K562 (cell line): ENCODE data around the gene MT4. TPM values are rescaled to one million over a fixed set of nuclear protein-coding genes. Genes with fewer than 3 reads are reported as not detected.

Source experiments
- ATAC-seq: fragments of 200-7000 bp; cut with Tn5 transposase; 3 replicates; pipeline ENCODE4 v1.9.1; 2020; ENCODE audit warnings: moderate library complexity
- BruUV-seq: library from RNA; stranded (reverse); fragments of 400-500 nt; replicated peaks from 2 replicates; lab custom pipeline; 2021; lab: Mats Ljungman, UMichigan
- CTCF ChIA-PET: fragments of 300-600 bp; formaldehyde crosslinking; extraction: SDS; loops from one replicate; lab custom pipeline; 2021; ENCODE audit warnings: low intra/inter-chr PET ratio; lab: Yijun Ruan, JAX
- POLR2A ChIA-PET: fragments of 300-600, 350-650 bp; sonication (Branson Sonifier 250); formaldehyde crosslinking; extraction: SDS; loops from one replicate; lab custom pipeline; 2021; ENCODE audit warnings: antibody characterized with exemption, inconsistent platforms; lab: Yijun Ruan, JAX
- DNase-seq, 4 experiments: peaks; one replicate each; pipeline versions ENCODE4 v3.0.0 to v3.0.0-alpha.2; 2011 to 2018; ENCODE audit warnings: low spot score in 3 of 4, mixed read lengths in 3 of 4; ENCODE audit errors: extremely low read depth in 1 of 4
- FAIRE-seq: peaks from 2 replicates; lab custom pipeline; 2011; peaks lifted over from hg19 to GRCh38; lab: Jason Lieb, UNC
- H2AFZ ChIP-seq: 2 replicates; pipeline ENCODE4 v1.6.0; 2011; ENCODE audit warnings: low read depth, low read length, control low read depth, inconsistent platforms
- H3K27ac ChIP-seq: fragments of 200-600 bp; 3 replicates; pipeline ENCODE4 v1.8.0; 2011; ENCODE audit warnings: low read depth, mild to moderate bottlenecking, control low read depth, inconsistent platforms, low read length, moderate library complexity, mixed read lengths; ENCODE audit errors: extremely low read depth
- H3K27me3 ChIP-seq, 2 experiments: fragments of 300-600 bp in 1 of 2; 2 replicates in 1 of 2; 3 replicates in 1 of 2; pipeline versions ENCODE4 v1.6.0 to v1.8.0; 2011; ENCODE audit warnings: inconsistent platforms in 2 of 2, low read length in 2 of 2, mild to moderate bottlenecking in 1 of 2, mixed read lengths in 1 of 2, moderate library complexity in 1 of 2; ENCODE audit not compliant: control insufficient read depth in 2 of 2, insufficient read depth in 2 of 2
- H3K36me3 ChIP-seq: fragments of 300-600 bp; 3 replicates; pipeline ENCODE4 v1.8.0; 2011; ENCODE audit warnings: mild to moderate bottlenecking, low read length, inconsistent platforms; ENCODE audit not compliant: control insufficient read depth, insufficient read depth
- H3K4me1 ChIP-seq, 2 experiments: fragments of 200-600 bp in 1 of 2; replicated peaks in 1 of 2; 2 replicates in 1 of 2; 3 replicates in 1 of 2; pipeline versions ENCODE4 v1.5.1 to v1.8.0; 2011; ENCODE audit warnings: inconsistent platforms in 2 of 2, low read length in 2 of 2, mild to moderate bottlenecking in 1 of 2, mixed read lengths in 1 of 2, moderate library complexity in 1 of 2; ENCODE audit not compliant: control insufficient read depth in 2 of 2, insufficient read depth in 2 of 2
- H3K4me2 ChIP-seq: 2 replicates; pipeline ENCODE4 v1.6.1; 2011; ENCODE audit warnings: low read length, control low read depth, inconsistent platforms, mixed read lengths; ENCODE audit not compliant: insufficient read depth
- H3K4me3 ChIP-seq: fragments of 200-600 bp; sonication (generic), shearing (Covaris generic); 2 replicates; pipeline ENCODE4 v1.5.1; 2016; ENCODE audit warnings: control low read depth, inconsistent platforms
- H3K79me2 ChIP-seq: fragments of 200-600 bp; 3 replicates; pipeline ENCODE4 v1.8.0; 2011; ENCODE audit warnings: low read length, inconsistent platforms; ENCODE audit not compliant: control insufficient read depth, insufficient read depth
- H3K9ac ChIP-seq, 2 experiments: 2 replicates each; pipeline versions ENCODE4 v1.6.0 to v1.6.1; 2011; ENCODE audit warnings: low read depth in 2 of 2, low read length in 2 of 2, control low read depth in 1 of 2, inconsistent platforms in 1 of 2, mild to moderate bottlenecking in 1 of 2, mixed read lengths in 1 of 2; ENCODE audit not compliant: insufficient read depth in 1 of 2
- H3K9me1 ChIP-seq: one replicate; pipeline ENCODE4 v1.6.0; 2011; ENCODE audit warnings: inconsistent platforms, mild to moderate bottlenecking, low read length, moderate library complexity; ENCODE audit not compliant: control insufficient read depth, insufficient read depth
- H3K9me3 ChIP-seq: replicated peaks from 2 replicates; pipeline ENCODE4 v1.5.1; 2011; ENCODE audit warnings: low read depth, low read length, inconsistent platforms; ENCODE audit not compliant: control insufficient read depth, insufficient read depth
- H4K20me1 ChIP-seq: replicated peaks from 2 replicates; pipeline ENCODE4 v1.6.1; 2011; ENCODE audit warnings: low read length, inconsistent platforms, mixed read lengths; ENCODE audit not compliant: control insufficient read depth, insufficient read depth
- ASH1L ChIP-seq: fragments of 450-650 bp; IDR thresholded peaks from 2 replicates; pipeline ENCODE4 v1.6.1; 2018; ENCODE audit warnings: borderline replicate concordance, mild to moderate bottlenecking, low read depth; ENCODE audit not compliant: partially characterized antibody
- CHD2 ChIP-seq: IDR thresholded peaks from 2 replicates; pipeline ENCODE4 v1.6.1; 2011; ENCODE audit warnings: low read depth, low read length
- CREM ChIP-seq: IDR thresholded peaks from 2 replicates; pipeline ENCODE4 v1.6.1; 2014; ENCODE audit warnings: antibody characterized with exemption, low read depth
- FOXK2 ChIP-seq, 2 experiments: fragments of 450-650 bp; IDR thresholded peaks in 1 of 2; conservative IDR thresholded peaks in 1 of 2; 2 replicates each; pipeline ENCODE4 v1.6.1; 2016; ENCODE audit warnings: low read depth in 2 of 2, mild to moderate bottlenecking in 1 of 2
- HNRNPL ChIP-seq: fragments of 200-400 bp; formaldehyde crosslinking; IDR thresholded peaks from 2 replicates; pipeline ENCODE4 v1.6.1; 2017; ENCODE audit warnings: low read depth, mild to moderate bottlenecking, low read length
- KAT8 ChIP-seq: fragments of 450-650 bp; IDR thresholded peaks from 2 replicates; pipeline ENCODE4 v1.6.1; 2016; ENCODE audit warnings: low read depth, mild to moderate bottlenecking
- MBD2 ChIP-seq: sonication (generic); IDR thresholded peaks from 2 replicates; pipeline ENCODE4 v1.6.1; 2016; ENCODE audit warnings: low read depth, borderline replicate concordance
- MCM2 ChIP-seq: fragments of 450-650 bp; IDR thresholded peaks from 2 replicates; pipeline ENCODE4 v1.6.1; 2017; ENCODE audit warnings: low read depth, mild to moderate bottlenecking
- MED1 ChIP-seq: sonication (generic); formaldehyde crosslinking; IDR thresholded peaks from 2 replicates; pipeline ENCODE4 v1.8.1; 2023; ENCODE audit warnings: missing genetic modification reagents, borderline replicate concordance
- SRSF3 ChIP-seq: fragments of 200-400 bp; formaldehyde crosslinking; IDR thresholded peaks from 2 replicates; pipeline ENCODE4 v1.6.1; 2016; ENCODE audit warnings: mild to moderate bottlenecking, low read length, moderate library complexity; ENCODE audit not compliant: insufficient read depth
- TAF15 ChIP-seq: fragments of 200-400 bp; formaldehyde crosslinking; IDR thresholded peaks from 2 replicates; pipeline ENCODE4 v1.6.1; 2017; ENCODE audit warnings: mild to moderate bottlenecking, low read depth, low read length, moderate library complexity
- XRCC4 ChIP-seq: IDR thresholded peaks from one replicate; pipeline ENCODE4 v1.6.1; 2011; ENCODE audit not compliant: insufficient read depth, insufficient read length; ENCODE audit errors: extremely low read depth
- ZNF3 ChIP-seq: fragments of 250-450 bp; sonication (Bioruptor Pico); IDR thresholded peaks from 2 replicates; pipeline ENCODE4 v1.5.0; 2021; ENCODE audit warnings: mild to moderate bottlenecking, moderate library complexity
- ZNF57 ChIP-seq: fragments of 450-650 bp; formaldehyde crosslinking; IDR thresholded peaks from 2 replicates; pipeline ENCODE4 v1.4.0; 2020; ENCODE audit warnings: mild to moderate bottlenecking, moderate library complexity
- ZNF583 ChIP-seq: fragments of 250-450 bp; sonication (Bioruptor Pico); IDR thresholded peaks from 2 replicates; pipeline ENCODE4 v1.4.0; 2020
- ZNF717 ChIP-seq: fragments of 250-450 bp; sonication (Bioruptor Pico); IDR thresholded peaks from 2 replicates; pipeline ENCODE4 v1.5.0; 2021
- WGBS: fragments of 100-300 bp; shearing (Covaris generic); methylation state at CpG from one replicate; pipeline ENCODE4 v1.1.6; 2016; ENCODE audit warnings: low coverage, mixed read lengths; ENCODE audit not compliant: insufficient coverage; ENCODE audit errors: missing lambda C conversion rate; 5-methylcytosine and 5-hydroxymethylcytosine counted together
- in situ Hi-C: fragments of 300-500 bp; cut with MboI; formaldehyde crosslinking; loops from 4 replicates; pipeline ENCODE4 v1.15.0; 2018; ENCODE audit warnings: inconsistent platforms, mixed read lengths
- intact Hi-C: fragments of 100-400 bp; cut with micrococcal nuclease; formaldehyde crosslinking; loops from 2 replicates; pipeline ENCODE4 v1.14.2; 2022
- polyA plus RNA-seq, 8 experiments: library from polyadenylated mRNA; depleted of rRNA in 4 of 8; stranded (reverse) in 5 of 8; unstranded in 3 of 8; fragments of >200 nt; fragmentation: Nextera tagmentation in 2 of 8; fragmentation: Illumina TruSeq in 1 of 8; extraction: Ambion mirVana in 2 of 8; extraction: Trizol in 1 of 8; gene quantifications; 2 replicates each; pipeline versions ENCODE4 v1.2.1 to v1.2.3, GENCODE V29; 2011 to 2014; ENCODE audit warnings: inconsistent platforms in 1 of 8, missing spikeins in 1 of 8
- total RNA-seq, 7 experiments: library from RNA; depleted of rRNA in 6 of 7; stranded (reverse); fragments of >200 nt in 6 of 7; fragmentation: Illumina TruSeq in 2 of 7; extraction: Trizol in 2 of 7; gene quantifications; 2 replicates each; pipeline versions ENCODE4 v1.2.1 to v1.2.3, GENCODE V29; 2011 to 2021; ENCODE audit warnings: low replicate concordance in 1 of 7
- TF ChIP-seq, protein P1 (sequence below): fragments of 450-650 bp; IDR thresholded peaks from 2 replicates; pipeline ENCODE4 v1.6.1; 2016; ENCODE audit warnings: antibody characterized with exemption
- TF ChIP-seq, protein P2 (sequence below): fragments of 450-650 bp; IDR thresholded peaks from 2 replicates; pipeline ENCODE4 v1.6.1; 2016; ENCODE audit warnings: mild to moderate bottlenecking
- TF ChIP-seq, protein P3 (sequence below): fragments of 450-650 bp; IDR thresholded peaks from 2 replicates; pipeline ENCODE4 v1.6.1; 2014; ENCODE audit warnings: low read depth, mild to moderate bottlenecking, moderate library complexity, borderline replicate concordance

Gene MT4
- total and polyA plus RNA-seq, 9 of the 15 experiments (the other 6 are each of a cell fraction or from before 2014, with no cell fraction given): not detected

DNA sequence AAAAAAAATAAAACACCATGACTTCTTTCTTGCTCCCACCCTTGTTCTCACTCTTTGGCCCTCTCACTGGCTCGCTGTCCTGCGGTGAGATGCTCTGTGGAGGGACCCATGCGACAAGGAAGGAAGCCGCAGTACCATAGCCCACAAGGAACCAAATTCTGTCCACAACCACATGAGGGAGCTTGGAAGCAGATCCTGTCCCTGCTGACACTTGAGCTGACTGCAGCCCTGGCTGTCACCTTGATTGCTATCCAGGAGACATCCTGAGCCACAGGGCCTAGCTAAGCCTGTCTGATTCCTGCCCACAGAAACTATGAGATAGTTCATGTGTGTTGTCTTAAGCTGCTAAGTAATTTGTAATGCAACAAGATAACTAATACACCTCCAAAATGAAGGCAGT lies 38.7 kb downstream of the MT4 start (continued):
- TF ChIP-seq, protein P1, sequence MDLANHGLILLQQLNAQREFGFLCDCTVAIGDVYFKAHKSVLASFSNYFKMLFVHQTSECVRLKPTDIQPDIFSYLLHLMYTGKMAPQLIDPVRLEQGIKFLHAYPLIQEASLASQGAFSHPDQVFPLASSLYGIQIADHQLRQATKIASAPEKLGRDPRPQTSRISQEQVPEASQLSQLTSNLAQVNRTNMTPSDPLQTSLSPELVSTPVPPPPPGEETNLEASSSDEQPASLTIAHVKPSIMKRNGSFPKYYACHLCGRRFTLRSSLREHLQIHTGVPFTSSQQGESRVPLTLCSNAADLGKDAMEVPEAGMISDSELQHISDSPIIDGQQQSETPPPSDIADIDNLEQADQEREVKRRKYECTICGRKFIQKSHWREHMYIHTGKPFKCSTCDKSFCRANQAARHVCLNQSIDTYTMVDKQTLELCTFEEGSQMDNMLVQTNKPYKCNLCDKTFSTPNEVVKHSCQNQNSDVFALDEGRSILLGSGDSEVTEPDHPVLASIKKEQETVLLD: no peak
- TF ChIP-seq ASH1L: no peak

DNA sequence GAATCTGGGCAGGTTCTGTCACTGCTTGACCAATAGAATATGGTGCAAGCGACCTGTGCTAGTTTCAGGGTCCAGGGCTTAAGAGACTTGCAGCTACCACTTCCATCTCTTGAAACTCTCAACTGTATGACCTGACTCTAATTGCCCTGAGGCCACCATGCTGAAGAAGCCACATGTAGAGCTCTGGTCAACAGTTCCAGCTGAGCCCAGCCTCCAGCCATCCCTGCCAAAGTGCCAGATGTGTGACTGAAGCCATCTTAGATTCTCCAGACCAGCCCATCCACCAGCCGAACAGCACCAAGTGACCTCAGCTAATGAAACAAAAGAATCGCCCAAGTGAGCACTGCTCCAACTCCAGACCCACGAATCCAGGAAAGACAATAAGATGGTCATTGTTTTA lies 40.1 kb downstream of the MT4 start:
- ChIA-PET POLR2A (interaction anchor here (0.5 to 0.6 kb wide), 2 partner anchors 113 to 327 kb away, joined by 3 read pairs; partner anchors contain the start of gene HERPUD1), CTCF (no interaction called here)
- H3K9me3 ChIP-seq: no peaks in the 10 kb centered on the region
- ATAC-seq: no peak
- no peak for DNase-seq
- H3K4me2 ChIP-seq: no peak overlapping the region
- no peaks in the 10 kb centered on the region for H3K36me3 ChIP-seq
- no peak overlapping the region for H2AFZ ChIP-seq
- H3K27me3 ChIP-seq: peaks cover 3 to 11% of the 10 kb centered on the region in 2 experiments; a peak in 2 of 5 replicates
- no peak overlapping the region for H3K4me3 ChIP-seq
- in situ Hi-C loops (no loop called here), intact Hi-C loops (no loop called here)
- 15% methylated on average over 4 of the region's 4 CpGs for WGBS
- FAIRE-seq: no peak
- H4K20me1 ChIP-seq: no peaks in the 10 kb centered on the region
- peaks cover 23% of the 10 kb centered on the region in 2 experiments for H3K4me1 ChIP-seq
- H3K9me1 ChIP-seq: no peaks in the 10 kb centered on the region
- no peaks in the 10 kb centered on the region for H3K79me2 ChIP-seq
- no peak overlapping the region for H3K27ac ChIP-seq
- no peak overlapping the region for H3K9ac ChIP-seq
- no TSS peak for BruUV-seq
- no peak for TF ChIP-seq HNRNPL
- TF ChIP-seq ZNF3 (CRISPR knock-in tag): no peak
- no peak for TF ChIP-seq ZNF583 (CRISPR knock-in tag)
- no peak for TF ChIP-seq KAT8
- TF ChIP-seq, protein P2, sequence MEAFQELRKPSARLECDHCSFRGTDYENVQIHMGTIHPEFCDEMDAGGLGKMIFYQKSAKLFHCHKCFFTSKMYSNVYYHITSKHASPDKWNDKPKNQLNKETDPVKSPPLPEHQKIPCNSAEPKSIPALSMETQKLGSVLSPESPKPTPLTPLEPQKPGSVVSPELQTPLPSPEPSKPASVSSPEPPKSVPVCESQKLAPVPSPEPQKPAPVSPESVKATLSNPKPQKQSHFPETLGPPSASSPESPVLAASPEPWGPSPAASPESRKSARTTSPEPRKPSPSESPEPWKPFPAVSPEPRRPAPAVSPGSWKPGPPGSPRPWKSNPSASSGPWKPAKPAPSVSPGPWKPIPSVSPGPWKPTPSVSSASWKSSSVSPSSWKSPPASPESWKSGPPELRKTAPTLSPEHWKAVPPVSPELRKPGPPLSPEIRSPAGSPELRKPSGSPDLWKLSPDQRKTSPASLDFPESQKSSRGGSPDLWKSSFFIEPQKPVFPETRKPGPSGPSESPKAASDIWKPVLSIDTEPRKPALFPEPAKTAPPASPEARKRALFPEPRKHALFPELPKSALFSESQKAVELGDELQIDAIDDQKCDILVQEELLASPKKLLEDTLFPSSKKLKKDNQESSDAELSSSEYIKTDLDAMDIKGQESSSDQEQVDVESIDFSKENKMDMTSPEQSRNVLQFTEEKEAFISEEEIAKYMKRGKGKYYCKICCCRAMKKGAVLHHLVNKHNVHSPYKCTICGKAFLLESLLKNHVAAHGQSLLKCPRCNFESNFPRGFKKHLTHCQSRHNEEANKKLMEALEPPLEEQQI: no peak
- TF ChIP-seq, protein P3, sequence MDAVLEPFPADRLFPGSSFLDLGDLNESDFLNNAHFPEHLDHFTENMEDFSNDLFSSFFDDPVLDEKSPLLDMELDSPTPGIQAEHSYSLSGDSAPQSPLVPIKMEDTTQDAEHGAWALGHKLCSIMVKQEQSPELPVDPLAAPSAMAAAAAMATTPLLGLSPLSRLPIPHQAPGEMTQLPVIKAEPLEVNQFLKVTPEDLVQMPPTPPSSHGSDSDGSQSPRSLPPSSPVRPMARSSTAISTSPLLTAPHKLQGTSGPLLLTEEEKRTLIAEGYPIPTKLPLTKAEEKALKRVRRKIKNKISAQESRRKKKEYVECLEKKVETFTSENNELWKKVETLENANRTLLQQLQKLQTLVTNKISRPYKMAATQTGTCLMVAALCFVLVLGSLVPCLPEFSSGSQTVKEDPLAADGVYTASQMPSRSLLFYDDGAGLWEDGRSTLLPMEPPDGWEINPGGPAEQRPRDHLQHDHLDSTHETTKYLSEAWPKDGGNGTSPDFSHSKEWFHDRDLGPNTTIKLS: no peak
- no peak for TF ChIP-seq MCM2
- no peak for TF ChIP-seq SRSF3
- TF ChIP-seq ZNF717: no peak
- TF ChIP-seq ZNF57 (CRISPR knock-in tag): no peak
- no peak for TF ChIP-seq FOXK2 (conservative IDR thresholded peaks at IDR 0.05 in 1 of 2, IDR thresholded peaks at IDR 0.05 in 1 of 2; ENCODE audit: low read depth in 2 of 2)
- TF ChIP-seq MBD2: no peak
- no peak for TF ChIP-seq MED1 (CRISPR knock-in tag)
- TF ChIP-seq CREM: no peak
- no peak for TF ChIP-seq TAF15
- no peak for TF ChIP-seq XRCC4
- TF ChIP-seq CHD2: no peak
